Fibroblast of gingiva (primary cell): ENCODE data around the gene ZNF687.
A peak's percentile ranks its signal among the peaks of the same experiment; 100 is the strongest.

Experiments
- DNase-seq: peaks from one replicate; pipeline ENCODE4 v3.0.0-alpha.2; 2011; ENCODE audit warnings: low read depth

The ZNF687 gene

GRCh38 chr1:151282883-151283725 lies 1.0 kb downstream of the ZNF687 start:
- no peak for DNase-seq

- no peak for DNase-seq
Observed at GRCh38 chr1:151284013-151284577, 2.0 kb downstream of the ZNF687 start.

- no peak for DNase-seq
Observed at GRCh38 chr1:151286619-151287340, 4.7 kb downstream of the ZNF687 start.

GRCh38 chr1:151287341-151287699 lies 5.2 kb downstream of the ZNF687 start:
- no peak for DNase-seq

- no peak for DNase-seq
Observed at GRCh38 chr1:151287767-151288500, 5.8 kb downstream of the ZNF687 start.

GRCh38 chr1:151288502-151288901 lies 6.4 kb downstream of the ZNF687 start:
- no peak for DNase-seq

- DNase-seq = no peak
Observed at GRCh38 chr1:151289080-151289935, 7.2 kb downstream of the ZNF687 start.

GRCh38 chr1:151289991-151290708 lies 8.1 kb downstream of the ZNF687 start:
- DNase-seq = no peak

GRCh38 chr1:151290709-151291303 lies 8.7 kb downstream of the ZNF687 start:
- DNase-seq = no peak

GRCh38 chr1:151292207-151293030 lies 10.3 kb downstream of the ZNF687 start:
- no peak for DNase-seq

GRCh38 chr1:151293093-151293492 lies 11.0 kb downstream of the ZNF687 start:
- DNase-seq = no peak

- no peak for DNase-seq
Observed at GRCh38 chr1:151294742-151295462, 12.8 kb downstream of the ZNF687 start.

GRCh38 chr1:151309811-151310323 lies 27.8 kb downstream of the ZNF687 start:
- peak; percentile 27 for DNase-seq

- DNase-seq = no peak
Observed at GRCh38 chr1:151311011-151311410, 28.9 kb downstream of the ZNF687 start.

GRCh38 chr1:151311589-151312331 lies 29.7 kb downstream of the ZNF687 start:
- DNase-seq = peak; percentile 96

- DNase-seq = peak; percentile 57
Observed at GRCh38 chr1:151312411-151312810, 30.3 kb downstream of the ZNF687 start.

- DNase-seq = no peak
Observed at GRCh38 chr1:151312826-151313225, 30.7 kb downstream of the ZNF687 start.

- no peak for DNase-seq
Observed at GRCh38 chr1:151313501-151313900, 31.4 kb downstream of the ZNF687 start.
